ENCODE data around the gene PDLIM5.

The PDLIM5 gene

GRCh38 chr4:94576210-94576609 lies 124.5 kb downstream of the PDLIM5 start:
- Histone ChIP-seq H3K9me3 (no peaks in the 10 kb centered on the region), H3K4me1 (peaks cover 15% of the 10 kb centered on the region), H3K27me3 (no peaks in the 10 kb centered on the region), H3K4me3 (ENCODE audit: low read depth, low read length) (no peak overlapping the region), H3K36me3 (no peaks in the 10 kb centered on the region)
- no peak for TF ChIP-seq CTCF (IDR thresholded peaks at IDR 0.05; ENCODE audit: low read depth, low read length)
- no peak for DNase-seq

- no peaks in the 10 kb centered on the region for H3K27me3 ChIP-seq
- no peaks in the 10 kb centered on the region for H3K36me3 ChIP-seq
- peak; percentile 69 for DNase-seq
- no peak overlapping the region for H3K4me3 ChIP-seq (ENCODE audit: low read depth, low read length)
- peaks cover 12% of the 10 kb centered on the region for H3K4me1 ChIP-seq
- H3K9me3 ChIP-seq, result no peaks in the 10 kb centered on the region
- TF ChIP-seq CTCF (IDR thresholded peaks at IDR 0.05; ENCODE audit: low read depth, low read length), result no peak
Observed at GRCh38 chr4:94577136-94577535, 125.4 kb downstream of the PDLIM5 start.

- Histone ChIP-seq H3K36me3 (no peaks in the 10 kb centered on the region), H3K4me1 (peaks cover 12% of the 10 kb centered on the region; the same call in 1 of the 2 replicates), H3K9me3 (no peaks in the 10 kb centered on the region), H3K4me3 (ENCODE audit: low read depth, low read length) (no peak overlapping the region), H3K27me3 (no peaks in the 10 kb centered on the region)
- DNase-seq, result no peak
- no peak for TF ChIP-seq CTCF (IDR thresholded peaks at IDR 0.05; ENCODE audit: low read depth, low read length)
Observed at GRCh38 chr4:94578195-94578594, 126.5 kb downstream of the PDLIM5 start.

- H3K36me3 ChIP-seq, result peaks cover 11% of the 10 kb centered on the region
Observed at GRCh38 chr4:94581766-94582165, 130.0 kb downstream of the PDLIM5 start.

GRCh38 chr4:94582517-94582916 lies 130.8 kb downstream of the PDLIM5 start:
- DNase-seq, result no peak
- Histone ChIP-seq H3K4me3 (ENCODE audit: low read depth, low read length) (no peak overlapping the region), H3K27me3 (no peaks in the 10 kb centered on the region), H3K36me3 (peaks cover 11% of the 10 kb centered on the region), H3K4me1 (peaks cover 2% of the 10 kb centered on the region; the same call in 1 of the 2 replicates), H3K9me3 (no peaks in the 10 kb centered on the region)
- TF ChIP-seq CTCF (IDR thresholded peaks at IDR 0.05; ENCODE audit: low read depth, low read length), result no peak

More at GRCh38 chr4:94581766-94582165, 130.0 kb downstream of the PDLIM5 start:
- no peak for DNase-seq
- Histone ChIP-seq H3K4me1 (peaks cover 2% of the 10 kb centered on the region; the same call in 1 of the 2 replicates), H3K9me3 (no peaks in the 10 kb centered on the region), H3K4me3 (ENCODE audit: low read depth, low read length) (no peak overlapping the region), H3K27me3 (no peaks in the 10 kb centered on the region)
- no peak for TF ChIP-seq CTCF (IDR thresholded peaks at IDR 0.05; ENCODE audit: low read depth, low read length)

- no peak for TF ChIP-seq CTCF (IDR thresholded peaks at IDR 0.05; ENCODE audit: low read depth, low read length)
- no peak for DNase-seq
- peaks cover 2% of the 10 kb centered on the region; the same call in 1 of the 2 replicates for H3K4me1 ChIP-seq
- H3K4me3 ChIP-seq (ENCODE audit: low read depth, low read length), result no peak overlapping the region
- H3K27me3 ChIP-seq, result no peaks in the 10 kb centered on the region
- peaks cover 11% of the 10 kb centered on the region for H3K36me3 ChIP-seq
- H3K9me3 ChIP-seq, result no peaks in the 10 kb centered on the region
Observed at GRCh38 chr4:94583914-94584641, 132.3 kb downstream of the PDLIM5 start.

All from BE2C (cell line).